Measurements from ENCODE around the gene SPC25. TPM values are rescaled to one million over a fixed set of nuclear protein-coding genes. Genes with fewer than 3 reads are reported as not detected.

The SPC25 gene
- total and polyA plus RNA-seq, 11 donors: 0.14 to 3.8 (median 0.65) TPM; not detected in 5

- ATAC-seq: no peak
- intact Hi-C loops (cut with DNase I): no loop called here
These were observed 5.5 kb upstream of the SPC25 start for GRCh38 chr2:168895771-168896170.

GRCh38 chr2:168894720-168895119 is 4.5 kb upstream of the SPC25 start:
- ATAC-seq (no peak), DNase-seq (no peak)
- H3K9me3 ChIP-seq: no peaks in the 10 kb centered on the region
- H3K4me1 ChIP-seq: peaks cover 0 to 9% (median 5%) of the 10 kb centered on the region in 12 donors
- no peak overlapping the region for H3K27ac ChIP-seq
- H3K36me3 ChIP-seq: no peaks in the 10 kb centered on the region
- intact Hi-C loops (cut with DNase I): no loop called here
- TF ChIP-seq CTCF (IDR thresholded peaks at IDR 0.05) (no peak), POLR2A (IDR thresholded peaks at IDR 0.05) (no peak)
- H3K4me3 ChIP-seq: no peak overlapping the region
- no peaks in the 10 kb centered on the region for H3K27me3 ChIP-seq

More at GRCh38 chr2:168895771-168896170, 5.5 kb upstream of the SPC25 start:
- Histone ChIP-seq H3K27ac (no peak overlapping the region), H3K27me3 (no peaks in the 10 kb centered on the region), H3K4me1 (peaks cover 0 to 2% (median 0%) of the 10 kb centered on the region in 12 donors), H3K36me3 (no peaks in the 10 kb centered on the region), H3K4me3 (no peak overlapping the region), H3K9me3 (no peaks in the 10 kb centered on the region)
- TF ChIP-seq POLR2A (IDR thresholded peaks at IDR 0.05): no peak
- DNase-seq: no peak

- ATAC-seq: no peak
- intact Hi-C loops (cut with DNase I): no loop called here
- H3K27me3 ChIP-seq: no peaks in the 10 kb centered on the region
- whole genome bisulfite sequencing, 4 donors: 87 to 100% (median 92%) methylated on average over 1 of the region's 1 CpG
- peaks cover 0 to 10% (median 6%) of the 10 kb centered on the region in 12 donors for H3K4me1 ChIP-seq
- no peaks in the 10 kb centered on the region for H3K9me3 ChIP-seq
- H3K27ac ChIP-seq: no peak overlapping the region
- no peaks in the 10 kb centered on the region for H3K36me3 ChIP-seq
- TF ChIP-seq CTCF (IDR thresholded peaks at IDR 0.05) (no peak), POLR2A (IDR thresholded peaks at IDR 0.05) (no peak)
- H3K4me3 ChIP-seq: no peak overlapping the region
- no peak for DNase-seq
These were observed 3.9 kb upstream of the SPC25 start for GRCh38 chr2:168894101-168894500.

- intact Hi-C loops (cut with DNase I): no loop called here
- Histone ChIP-seq H3K36me3 (no peaks in the 10 kb centered on the region), H3K4me1 (peaks cover 0 to 10% (median 6%) of the 10 kb centered on the region in 12 donors), H3K27ac (no peak overlapping the region), H3K9me3 (no peaks in the 10 kb centered on the region), H3K4me3 (no peak overlapping the region), H3K27me3 (no peaks in the 10 kb centered on the region)
- DNase-seq (no peak), ATAC-seq (no peak)
- 64 to 89% (median 81%) methylated on average over 3 of the region's 3 CpGs for WGBS, 4 donors
- TF ChIP-seq POLR2A (IDR thresholded peaks at IDR 0.05): no peak
- no peak for TF ChIP-seq CTCF (IDR thresholded peaks at IDR 0.05)
These were observed 2.1 kb upstream of the SPC25 start for GRCh38 chr2:168892327-168892726.

- intact Hi-C loops (cut with DNase I): no loop called here
- no peaks in the 10 kb centered on the region for H3K9me3 ChIP-seq
- WGBS, 4 donors: 39 to 46% (median 42%) methylated on average over 3 of the region's 3 CpGs
- no peak for ATAC-seq
- no peaks in the 10 kb centered on the region for H3K36me3 ChIP-seq
- no peak for DNase-seq
- H3K4me3 ChIP-seq: peak overlapping the region in 8 of 12 donors; percentile 49 to 65 (median 53)
- TF ChIP-seq POLR2A (IDR thresholded peaks at IDR 0.05) (no peak), CTCF (IDR thresholded peaks at IDR 0.05) (no peak)
- H3K4me1 ChIP-seq: peaks cover 0 to 10% (median 6%) of the 10 kb centered on the region in 12 donors
- no peak overlapping the region for H3K27ac ChIP-seq
- H3K27me3 ChIP-seq: no peaks in the 10 kb centered on the region
These were observed 610 bp downstream of the SPC25 start for GRCh38 chr2:168889635-168890005.
